ENCODE data around the gene PLB1. TPM values are rescaled to one million over a fixed set of nuclear protein-coding genes. Genes with fewer than 3 reads are reported as not detected.

PLB1 gene
- total RNA-seq, 1 donor from 2014 or later, result 3.2 TPM

DNA sequence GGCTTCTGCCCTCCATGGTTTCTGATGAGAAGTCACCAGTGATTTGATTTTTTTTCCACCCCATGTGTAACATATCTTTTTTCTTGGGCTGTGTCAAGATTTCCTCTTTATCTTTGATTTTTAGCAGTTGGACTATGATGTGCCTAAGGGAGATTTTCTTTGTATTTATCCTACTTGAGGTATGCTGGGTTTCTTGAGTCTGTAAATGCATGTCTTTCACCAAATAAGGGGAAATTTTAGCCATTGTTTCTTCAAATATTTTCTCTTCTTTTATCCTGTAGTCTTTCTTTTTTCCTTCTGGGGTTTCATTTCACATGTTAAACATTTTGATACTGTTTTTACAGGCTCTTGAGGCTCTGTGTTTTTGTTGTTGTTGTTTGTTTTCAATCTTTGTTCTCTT is 33.7 kb upstream of the PLB1 start:
- H3K4me3 Mint-ChIP-seq (ENCODE audit: unreplicated experiment), result no peak overlapping the region
- TF ChIP-seq, protein P1, sequence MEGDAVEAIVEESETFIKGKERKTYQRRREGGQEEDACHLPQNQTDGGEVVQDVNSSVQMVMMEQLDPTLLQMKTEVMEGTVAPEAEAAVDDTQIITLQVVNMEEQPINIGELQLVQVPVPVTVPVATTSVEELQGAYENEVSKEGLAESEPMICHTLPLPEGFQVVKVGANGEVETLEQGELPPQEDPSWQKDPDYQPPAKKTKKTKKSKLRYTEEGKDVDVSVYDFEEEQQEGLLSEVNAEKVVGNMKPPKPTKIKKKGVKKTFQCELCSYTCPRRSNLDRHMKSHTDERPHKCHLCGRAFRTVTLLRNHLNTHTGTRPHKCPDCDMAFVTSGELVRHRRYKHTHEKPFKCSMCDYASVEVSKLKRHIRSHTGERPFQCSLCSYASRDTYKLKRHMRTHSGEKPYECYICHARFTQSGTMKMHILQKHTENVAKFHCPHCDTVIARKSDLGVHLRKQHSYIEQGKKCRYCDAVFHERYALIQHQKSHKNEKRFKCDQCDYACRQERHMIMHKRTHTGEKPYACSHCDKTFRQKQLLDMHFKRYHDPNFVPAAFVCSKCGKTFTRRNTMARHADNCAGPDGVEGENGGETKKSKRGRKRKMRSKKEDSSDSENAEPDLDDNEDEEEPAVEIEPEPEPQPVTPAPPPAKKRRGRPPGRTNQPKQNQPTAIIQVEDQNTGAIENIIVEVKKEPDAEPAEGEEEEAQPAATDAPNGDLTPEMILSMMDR (IDR thresholded peaks at IDR 0.05; ENCODE audit: unreplicated experiment), result no peak
- no peak for DNase-seq (ENCODE audit: low spot score)
- H3K27me3 Mint-ChIP-seq (ENCODE audit: unreplicated experiment), result no peaks in the 10 kb centered on the region
- no peaks in the 10 kb centered on the region for H3K4me1 Mint-ChIP-seq (ENCODE audit: unreplicated experiment)
- no peaks in the 10 kb centered on the region for H3K9me3 Mint-ChIP-seq (ENCODE audit: unreplicated experiment)
- no peaks in the 10 kb centered on the region for H3K36me3 Mint-ChIP-seq (ENCODE audit: low read depth, unreplicated experiment)
- H3K27ac Mint-ChIP-seq (ENCODE audit: unreplicated experiment), result no peak overlapping the region

DNA sequence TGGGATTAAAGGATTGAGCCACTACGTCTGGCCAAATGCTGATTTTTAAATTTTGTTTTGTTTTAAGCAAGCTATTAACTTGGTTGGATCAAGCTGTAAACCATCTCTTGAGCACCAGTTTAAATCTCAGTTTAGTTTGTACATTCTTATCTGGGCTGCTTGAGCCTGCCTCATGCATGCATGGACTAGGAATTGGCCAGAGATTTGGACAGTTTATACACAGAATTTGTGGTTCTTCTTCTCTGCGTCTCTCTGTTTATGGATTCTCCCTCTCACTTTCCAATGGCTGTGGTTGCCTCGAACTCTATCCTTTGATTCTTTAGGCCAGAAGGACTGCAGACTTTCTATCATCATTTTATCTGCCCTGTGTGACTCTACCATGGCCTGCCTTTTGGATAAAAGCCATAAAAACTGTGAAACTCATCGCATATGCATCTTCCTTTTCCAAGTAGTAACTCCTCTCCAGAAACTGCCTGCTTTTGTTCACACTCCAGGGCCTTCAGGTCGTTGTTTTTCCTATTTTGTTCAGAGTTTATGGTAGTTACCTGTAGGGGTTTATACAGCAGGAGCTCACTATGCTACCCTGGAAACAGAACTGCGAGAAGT is 32.5 kb upstream of the PLB1 start:
- Mint-ChIP-seq H3K27ac (ENCODE audit: unreplicated experiment) (no peak overlapping the region), H3K27me3 (ENCODE audit: unreplicated experiment) (no peaks in the 10 kb centered on the region), H3K9me3 (ENCODE audit: unreplicated experiment) (no peaks in the 10 kb centered on the region), H3K4me3 (ENCODE audit: unreplicated experiment) (no peak overlapping the region), H3K4me1 (ENCODE audit: unreplicated experiment) (no peaks in the 10 kb centered on the region), H3K36me3 (ENCODE audit: low read depth, unreplicated experiment) (no peaks in the 10 kb centered on the region)
- TF ChIP-seq, protein P1 (IDR thresholded peaks at IDR 0.05; ENCODE audit: unreplicated experiment), result no peak
- DNase-seq (ENCODE audit: low spot score), result no peak

DNA sequence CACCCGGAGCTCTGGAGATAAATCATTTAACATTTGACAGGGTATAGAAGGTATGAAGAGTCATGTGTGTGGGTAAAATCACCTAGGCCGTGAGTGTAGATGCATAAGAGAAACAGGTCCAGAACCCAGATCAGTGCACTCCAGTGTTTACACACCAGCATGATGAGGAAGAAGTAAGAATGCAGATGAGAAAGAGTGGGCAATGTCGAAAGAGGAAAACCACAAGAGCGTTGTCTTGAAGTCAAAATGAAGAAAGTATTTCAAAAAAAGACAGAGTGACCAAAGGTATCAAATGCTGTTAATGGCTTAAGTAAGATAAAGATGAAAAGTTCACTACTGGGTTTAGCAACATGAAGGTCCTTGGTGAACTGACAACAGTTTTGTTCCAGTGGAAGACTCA is 32.0 kb upstream of the PLB1 start:
- H3K27ac Mint-ChIP-seq (ENCODE audit: unreplicated experiment), result no peak overlapping the region
- H3K9me3 Mint-ChIP-seq (ENCODE audit: unreplicated experiment), result no peaks in the 10 kb centered on the region

DNA sequence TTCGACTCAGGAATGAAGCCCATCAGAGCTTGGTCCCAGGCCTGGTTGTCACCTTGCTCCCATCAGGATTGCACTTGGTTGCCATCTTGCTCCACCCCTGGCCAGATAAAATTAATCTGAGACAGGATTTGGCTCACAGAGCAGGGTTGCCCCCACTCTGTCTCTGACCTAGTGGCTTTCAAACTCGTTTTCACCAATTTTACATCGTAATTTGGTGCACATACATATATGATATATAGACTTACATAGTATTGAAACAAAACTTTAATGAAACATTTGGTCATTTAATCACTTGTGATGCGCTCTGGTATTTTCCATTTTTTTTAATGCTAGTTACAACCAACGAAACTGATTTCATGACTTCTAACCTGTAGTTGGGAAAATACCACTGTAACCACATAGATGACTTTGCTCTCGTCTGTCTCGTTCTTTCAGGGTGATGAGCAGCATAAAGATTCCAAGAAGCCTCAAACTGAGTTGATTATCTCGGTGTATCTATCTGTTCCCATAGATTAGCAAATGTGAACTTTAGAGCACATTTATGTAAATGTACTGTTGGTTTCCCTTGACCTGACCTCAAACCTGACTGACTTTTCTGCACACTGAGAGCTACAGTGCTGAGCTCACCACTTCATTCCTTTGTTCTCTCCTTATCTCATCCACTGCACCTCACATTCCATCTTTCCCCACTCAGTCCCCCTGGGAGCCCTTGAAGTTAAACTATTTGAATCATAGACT is 30.5 kb upstream of the PLB1 start:
- Mint-ChIP-seq H3K27me3 (ENCODE audit: unreplicated experiment) (no peaks in the 10 kb centered on the region), H3K4me1 (ENCODE audit: unreplicated experiment) (peaks cover 5% of the 10 kb centered on the region)

More for the DNA sequence above, 32.0 kb upstream of the PLB1 start:
- Mint-ChIP-seq H3K27me3 (ENCODE audit: unreplicated experiment) (no peaks in the 10 kb centered on the region), H3K4me3 (ENCODE audit: unreplicated experiment) (no peak overlapping the region), H3K4me1 (ENCODE audit: unreplicated experiment) (no peaks in the 10 kb centered on the region), H3K36me3 (ENCODE audit: low read depth, unreplicated experiment) (no peaks in the 10 kb centered on the region)
- TF ChIP-seq, protein P1 (IDR thresholded peaks at IDR 0.05; ENCODE audit: unreplicated experiment), result no peak
- no peak for DNase-seq (ENCODE audit: low spot score)

More for the DNA sequence above, 30.5 kb upstream of the PLB1 start:
- no peak overlapping the region for H3K27ac Mint-ChIP-seq (ENCODE audit: unreplicated experiment)
- no peak for DNase-seq (ENCODE audit: low spot score)
- TF ChIP-seq, protein P1 (IDR thresholded peaks at IDR 0.05; ENCODE audit: unreplicated experiment), result no peak
- no peak overlapping the region for H3K4me3 Mint-ChIP-seq (ENCODE audit: unreplicated experiment)
- no peaks in the 10 kb centered on the region for H3K9me3 Mint-ChIP-seq (ENCODE audit: unreplicated experiment)
- no peaks in the 10 kb centered on the region for H3K36me3 Mint-ChIP-seq (ENCODE audit: low read depth, unreplicated experiment)
